Left ventricle myocardium inferior (tissue), 1 donor: Measurements from ENCODE around the gene SLC8A1. TPM values are rescaled to one million over a fixed set of nuclear protein-coding genes. Genes with fewer than 3 reads are reported as not detected.

Experiments
- DNase-seq: peaks from one replicate; pipeline ENCODE4 v3.0.0-alpha.2; 2020
- H3K27ac ChIP-seq: fragments of 200-600 bp; replicated peaks from 2 replicates; pipeline ENCODE4 v1.8.0; 2021
- H3K27me3 ChIP-seq: fragments of 200-600 bp; 2 replicates; pipeline ENCODE4 v1.8.0; 2021; ENCODE audit warnings: low read depth
- H3K36me3 ChIP-seq: fragments of 200-600 bp; 2 replicates; pipeline ENCODE4 v1.8.0; 2021
- H3K4me1 ChIP-seq: fragments of 200-600 bp; 2 replicates; pipeline ENCODE4 v1.8.0; 2021
- H3K4me3 ChIP-seq: fragments of 200-600 bp; 2 replicates; pipeline ENCODE4 v1.8.0; 2021; ENCODE audit warnings: mild to moderate bottlenecking, moderate library complexity
- H3K9me3 ChIP-seq: fragments of 200-600 bp; replicated peaks from 2 replicates; pipeline ENCODE4 v1.8.0; 2021
- CTCF ChIP-seq: fragments of 200-600 bp; IDR thresholded peaks from 2 replicates; pipeline ENCODE4 v1.8.0; 2021; ENCODE audit warnings: antibody characterized with exemption, mild to moderate bottlenecking, borderline replicate concordance
- intact Hi-C: fragments of 100-400 bp; cut with micrococcal nuclease; formaldehyde crosslinking; loops from one replicate; pipeline ENCODE4 v1.11.0; 2022
- total RNA-seq: library from RNA; stranded (reverse); fragmentation: NEBNext Ultra II Directional; extraction: Animal tissue kit (Norgen Biotek cat#: 25700); gene quantifications from one replicate; pipeline ENCODE4 v1.2.1, GENCODE V29; 2021
- donor health status: DM: no; HTN: yes; CAD: no; lungs with severe emphysema.

The SLC8A1 gene
- total RNA-seq, 1 donor from 2014 or later = 990 TPM

- no peaks in the 10 kb centered on the region for H3K36me3 ChIP-seq
- peaks cover 88% of the 10 kb centered on the region for H3K4me1 ChIP-seq
- intact Hi-C loops = no loop called here
- no peaks in the 10 kb centered on the region for H3K27me3 ChIP-seq
- DNase-seq = no peak
- H3K9me3 ChIP-seq = no peaks in the 10 kb centered on the region
- no peak overlapping the region for H3K27ac ChIP-seq
- H3K4me3 ChIP-seq = no peak overlapping the region
- TF ChIP-seq CTCF = no peak
Observed at GRCh38 chr2:40126006-40126405, 325.9 kb downstream of the SLC8A1 start.

- TF ChIP-seq CTCF = no peak
- DNase-seq = no peak
- Histone ChIP-seq H3K4me1 (peaks cover 75% of the 10 kb centered on the region), H3K36me3 (no peaks in the 10 kb centered on the region), H3K27ac (peak overlapping the region; percentile 31), H3K9me3 (no peaks in the 10 kb centered on the region), H3K27me3 (no peaks in the 10 kb centered on the region), H3K4me3 (peak overlapping the region; percentile 9)
- intact Hi-C loops = no loop called here
Observed at GRCh38 chr2:40123746-40124145, 328.1 kb downstream of the SLC8A1 start.

- intact Hi-C loops = no loop called here
- no peaks in the 10 kb centered on the region for H3K9me3 ChIP-seq
- H3K27me3 ChIP-seq = no peaks in the 10 kb centered on the region
- DNase-seq = no peak
- peak overlapping the region; percentile 31 for H3K27ac ChIP-seq
- H3K4me1 ChIP-seq = peaks cover 71% of the 10 kb centered on the region
- H3K4me3 ChIP-seq = peak overlapping the region; percentile 9
- no peak for TF ChIP-seq CTCF
- H3K36me3 ChIP-seq = no peaks in the 10 kb centered on the region
Observed at GRCh38 chr2:40123326-40123725, 328.6 kb downstream of the SLC8A1 start.

- TF ChIP-seq CTCF = no peak
- H3K4me1 ChIP-seq = peaks cover 47% of the 10 kb centered on the region
- H3K27me3 ChIP-seq = no peaks in the 10 kb centered on the region
- intact Hi-C loops = no loop called here
- H3K36me3 ChIP-seq = peaks cover 4% of the 10 kb centered on the region
- H3K4me3 ChIP-seq = no peak overlapping the region
- no peaks in the 10 kb centered on the region for H3K9me3 ChIP-seq
- H3K27ac ChIP-seq = no peak overlapping the region
- no peak for DNase-seq
Observed at GRCh38 chr2:40120957-40121356, 330.9 kb downstream of the SLC8A1 start.

GRCh38 chr2:40120026-40120425 is 331.9 kb downstream of the SLC8A1 start:
- Histone ChIP-seq H3K9me3 (no peaks in the 10 kb centered on the region), H3K4me1 (peaks cover 43% of the 10 kb centered on the region), H3K27ac (no peak overlapping the region), H3K36me3 (peaks cover 11% of the 10 kb centered on the region), H3K27me3 (no peaks in the 10 kb centered on the region), H3K4me3 (no peak overlapping the region)
- TF ChIP-seq CTCF = no peak
- no peak for DNase-seq
- intact Hi-C loops = no loop called here

- intact Hi-C loops = no loop called here
- H3K4me1 ChIP-seq = peaks cover 42% of the 10 kb centered on the region
- no peak for DNase-seq
- TF ChIP-seq CTCF = no peak
- H3K27me3 ChIP-seq = no peaks in the 10 kb centered on the region
- no peaks in the 10 kb centered on the region for H3K9me3 ChIP-seq
- H3K27ac ChIP-seq = peak overlapping the region; percentile 20
- H3K36me3 ChIP-seq = peaks cover 20% of the 10 kb centered on the region
- no peak overlapping the region for H3K4me3 ChIP-seq
Observed at GRCh38 chr2:40118622-40119021, 333.3 kb downstream of the SLC8A1 start.
